ENCODE data around the gene STT3B.

STT3B gene

GRCh38 chr3:31551646-31552045 is 18.9 kb downstream of the STT3B start:
- no peak for DNase-seq (ENCODE audit: low spot score)

DNA sequence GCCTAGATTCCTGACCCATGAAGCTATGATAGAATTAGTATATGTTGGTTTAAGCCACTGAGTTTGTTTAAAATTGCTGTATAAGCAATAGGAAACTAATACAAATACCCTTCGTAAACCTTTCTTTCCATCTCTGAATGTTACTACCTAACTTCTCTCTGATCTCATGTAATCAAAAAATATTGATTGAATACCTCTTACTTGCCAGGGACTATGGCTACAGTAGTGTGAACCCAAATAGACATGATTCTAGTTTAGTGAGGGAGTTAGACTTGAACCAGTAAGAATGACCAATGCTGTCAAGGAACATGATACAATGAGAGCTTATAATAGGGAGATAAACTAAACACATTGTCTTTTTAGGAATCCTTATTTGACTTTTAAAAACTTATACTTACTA is 19.4 kb downstream of the STT3B start:
- DNase-seq (ENCODE audit: low spot score) = no peak

DNA sequence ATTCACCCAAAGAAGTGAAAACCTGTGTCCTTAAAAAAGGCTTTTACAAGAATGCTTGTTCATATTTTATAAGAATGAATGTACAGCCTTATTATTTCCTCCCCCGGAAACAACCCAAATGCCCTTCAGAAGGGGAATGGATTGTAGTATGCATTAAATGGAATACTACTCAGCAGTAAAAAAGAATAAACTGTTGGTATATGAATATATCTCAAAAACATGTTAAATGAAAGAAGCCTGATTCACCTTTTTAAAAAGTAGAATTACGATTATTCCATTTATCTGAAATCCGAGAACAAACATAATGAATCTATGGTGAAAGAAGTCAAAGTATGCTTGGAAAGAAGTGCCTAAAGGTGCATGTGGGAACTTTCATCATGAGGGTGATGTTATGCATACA is 20.5 kb downstream of the STT3B start:
- no peak for DNase-seq (ENCODE audit: low spot score)

DNA sequence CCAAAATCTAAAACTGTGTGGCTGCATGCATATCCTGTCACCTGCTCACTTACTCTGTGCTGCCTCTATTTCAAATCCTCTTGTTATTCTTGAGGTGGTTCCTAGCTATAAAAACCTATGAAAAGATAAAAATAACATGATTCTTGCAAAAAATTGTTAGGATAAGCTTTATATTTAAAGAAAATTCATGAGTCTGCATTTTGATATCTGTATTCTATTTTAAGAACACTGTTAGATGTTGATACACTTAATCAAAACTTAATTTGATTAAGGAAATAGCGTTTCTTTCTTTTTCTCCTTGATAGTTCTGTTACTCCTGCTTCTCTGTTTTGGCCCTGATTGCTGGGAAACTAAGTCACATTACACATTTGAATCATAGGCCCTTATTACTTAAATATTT is 22.5 kb downstream of the STT3B start:
- no peak for DNase-seq (ENCODE audit: low spot score)

GRCh38 chr3:31559872-31560534 is 27.3 kb downstream of the STT3B start:
- DNase-seq (ENCODE audit: low spot score) = no peak

GRCh38 chr3:31561891-31562290 is 29.2 kb downstream of the STT3B start:
- DNase-seq (ENCODE audit: low spot score) = no peak

GRCh38 chr3:31562525-31562924 is 29.8 kb downstream of the STT3B start:
- no peak for DNase-seq (ENCODE audit: low spot score)

DNA sequence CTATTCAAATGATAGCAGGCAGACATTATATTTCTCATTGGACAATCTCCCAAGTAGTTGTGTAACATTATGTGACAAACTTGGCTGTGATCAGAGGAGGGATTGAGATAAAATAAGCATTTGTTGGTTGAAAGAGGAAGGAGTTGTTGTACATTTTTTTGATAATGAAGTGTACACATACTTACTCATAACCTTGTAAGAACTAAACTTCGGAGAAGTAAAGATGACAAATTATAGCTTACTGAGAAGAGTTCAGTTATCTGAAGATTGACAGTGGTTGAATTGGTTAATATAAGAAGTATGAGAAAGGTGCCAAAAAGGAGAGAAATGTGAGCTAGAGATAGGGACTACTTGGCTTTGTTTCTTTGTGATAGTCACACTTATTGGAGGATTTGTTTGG is 32.6 kb downstream of the STT3B start:
- DNase-seq (ENCODE audit: low spot score) = no peak

DNA sequence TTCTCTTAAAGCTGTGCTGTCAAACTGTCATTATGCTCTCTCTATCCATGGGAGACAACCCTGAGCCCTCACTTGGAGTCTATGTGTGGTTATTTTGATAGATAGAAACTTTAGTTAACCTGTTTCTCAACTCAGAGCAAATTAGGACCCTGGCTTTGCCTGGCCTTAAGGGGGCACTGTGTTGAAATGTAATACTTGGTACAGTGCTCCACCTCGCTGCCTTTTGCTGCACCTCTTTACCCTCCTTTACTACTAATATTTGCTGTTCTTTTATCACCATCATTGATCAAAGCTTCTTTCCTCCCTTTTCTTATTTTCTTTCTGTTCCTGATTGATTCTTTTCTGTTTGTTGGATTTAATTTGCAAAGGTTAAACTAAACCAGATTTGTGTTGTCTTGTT is 34.3 kb downstream of the STT3B start:
- peak; percentile 65 for DNase-seq (ENCODE audit: low spot score)

DNA sequence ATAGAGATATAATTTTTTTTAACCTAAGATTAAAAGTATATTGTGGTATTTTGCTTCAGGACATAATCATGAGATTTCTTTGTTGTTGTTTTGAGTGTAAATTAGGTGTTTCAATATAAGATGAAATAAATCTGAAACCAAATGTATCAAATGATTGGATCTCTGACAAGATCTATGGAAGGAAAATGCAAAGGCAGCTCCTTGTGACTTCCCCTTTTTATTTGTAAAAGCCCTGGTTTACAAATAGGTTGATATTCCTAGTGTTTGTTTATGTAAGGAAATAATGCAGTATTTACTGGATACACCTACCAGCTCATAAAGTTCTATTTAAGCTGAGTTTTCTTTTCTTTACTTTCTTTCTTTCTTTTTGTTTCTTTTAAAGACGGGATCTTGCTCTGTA is 35.9 kb downstream of the STT3B start:
- DNase-seq (ENCODE audit: low spot score) = no peak

GRCh38 chr3:31571325-31571724 is 38.6 kb downstream of the STT3B start:
- no peak for DNase-seq (ENCODE audit: low spot score)

GRCh38 chr3:31572236-31573004 is 39.7 kb downstream of the STT3B start:
- DNase-seq (ENCODE audit: low spot score) = peak; percentile 45

DNA sequence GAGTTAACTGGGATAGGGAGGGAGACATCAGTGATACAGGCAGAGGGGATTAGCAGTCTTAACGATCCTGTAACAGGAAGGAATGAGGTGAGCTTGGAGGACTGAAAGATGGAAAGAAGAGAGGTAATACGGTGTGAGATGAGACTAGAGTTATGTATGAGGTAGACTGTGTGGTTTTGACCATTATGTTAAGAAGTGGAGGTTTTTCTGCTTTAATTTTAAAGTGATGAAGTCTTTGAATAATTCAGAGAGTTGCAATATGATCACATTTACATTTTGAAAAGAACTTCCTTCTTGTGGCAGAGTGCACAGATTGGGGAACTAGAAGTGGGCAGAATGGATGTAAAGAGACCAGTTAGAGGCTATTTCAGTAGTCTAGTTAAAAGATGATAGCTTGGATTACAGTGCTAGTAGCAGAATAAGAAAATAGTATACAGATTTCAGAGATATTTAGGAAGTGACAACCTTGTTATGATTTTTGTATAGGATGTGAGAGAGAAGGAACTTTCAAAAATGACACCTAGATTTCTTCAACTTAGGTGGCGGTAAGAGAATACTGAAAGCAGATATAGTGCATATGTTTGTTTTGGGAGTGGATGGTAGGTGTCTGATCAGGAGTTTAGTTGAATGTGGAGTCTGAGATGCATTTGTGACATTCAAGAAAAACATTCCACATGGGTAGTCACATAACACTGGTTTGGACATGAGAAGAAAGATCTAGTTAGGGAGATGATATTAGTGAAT is 40.5 kb downstream of the STT3B start:
- DNase-seq (ENCODE audit: low spot score) = peak; percentile 35

DNA sequence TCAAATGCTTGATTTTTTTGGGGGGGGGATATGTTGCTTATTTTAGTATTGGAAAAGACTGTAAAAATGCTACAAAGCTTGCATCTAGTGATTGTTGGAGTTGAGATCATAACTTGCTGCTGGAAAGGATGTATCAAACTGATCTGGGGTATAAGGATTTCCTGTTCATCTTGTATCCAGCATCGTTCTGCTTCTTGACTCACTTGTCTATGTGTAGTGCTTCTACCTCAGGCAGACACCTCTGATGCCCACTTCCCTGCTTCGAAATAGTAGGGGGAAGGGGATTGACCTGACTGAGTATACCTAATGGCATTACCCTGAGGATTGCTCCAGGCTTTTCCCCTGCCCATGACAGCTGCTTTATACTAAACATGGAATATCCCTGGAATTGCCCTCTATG is 42.7 kb downstream of the STT3B start:
- DNase-seq (ENCODE audit: low spot score) = no peak

- DNase-seq (ENCODE audit: low spot score) = no peak
Measured at GRCh38 chr3:31576521-31576920, 43.8 kb downstream of the STT3B start.

GRCh38 chr3:31577232-31577631 is 44.5 kb downstream of the STT3B start:
- no peak for DNase-seq (ENCODE audit: low spot score)

DNA sequence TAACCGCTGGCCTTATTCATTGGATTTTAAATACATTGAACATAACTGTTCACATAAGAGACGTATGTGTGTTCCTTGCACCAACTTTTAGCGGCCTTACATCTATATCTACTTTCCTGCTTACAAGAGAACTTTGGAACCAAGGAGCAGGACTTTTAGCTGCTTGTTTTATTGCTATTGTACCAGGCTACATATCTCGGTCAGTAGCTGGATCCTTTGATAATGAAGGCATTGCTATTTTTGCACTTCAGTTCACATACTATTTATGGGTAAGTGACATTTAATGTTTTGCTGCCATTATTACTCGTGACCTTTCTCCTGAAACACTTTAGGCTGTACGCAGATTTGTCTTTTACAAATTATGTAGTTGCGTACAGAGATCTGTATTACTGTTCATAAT is 47.1 kb downstream of the STT3B start:
- DNase-seq (ENCODE audit: low spot score) = no peak

- no peak for DNase-seq (ENCODE audit: low spot score)
Measured at GRCh38 chr3:31580645-31581044, 47.9 kb downstream of the STT3B start.

GRCh38 chr3:31581660-31582059 is 48.9 kb downstream of the STT3B start:
- DNase-seq (ENCODE audit: low spot score) = no peak

DNA sequence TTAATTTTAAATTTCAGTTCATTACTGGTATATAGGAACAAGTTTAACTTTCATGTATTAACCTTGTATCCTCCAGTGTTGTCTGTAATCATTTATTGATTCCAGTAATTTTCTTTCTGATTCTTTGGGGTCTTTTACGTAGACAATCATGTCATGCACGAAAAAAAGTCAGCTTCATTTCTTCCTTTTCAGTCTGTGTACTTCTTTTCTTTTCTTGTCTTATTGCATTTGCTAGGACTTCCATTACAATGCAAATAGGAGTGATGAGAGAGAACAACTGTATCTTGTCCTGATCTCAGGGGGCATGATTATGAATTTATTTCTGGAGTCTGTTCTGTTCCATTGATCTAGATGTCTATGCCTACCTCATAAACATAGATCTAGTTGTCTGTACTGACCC is 56.5 kb downstream of the STT3B start:
- no peak for DNase-seq (ENCODE audit: low spot score)

GRCh38 chr3:31590650-31591049 is 57.9 kb downstream of the STT3B start:
- no peak for DNase-seq (ENCODE audit: low spot score)

DNA sequence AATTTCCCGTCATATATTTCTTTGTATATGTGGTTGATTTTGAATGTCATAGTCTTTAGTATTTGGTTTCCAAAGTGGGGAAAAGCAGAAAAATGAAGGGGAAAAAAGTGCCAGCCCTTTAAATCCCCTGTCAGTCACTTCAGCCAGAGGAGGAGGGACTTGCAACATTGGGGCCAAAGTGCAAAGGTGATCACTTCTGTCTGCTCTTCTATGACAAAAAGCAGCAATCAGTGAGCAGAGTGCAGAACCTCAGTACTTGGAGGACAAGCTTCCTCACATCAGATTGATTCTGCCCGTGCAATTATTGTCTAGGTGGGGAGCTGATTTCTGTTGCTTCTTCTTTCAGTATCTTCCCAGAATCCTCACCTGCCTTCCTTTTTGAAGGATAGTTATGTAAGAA is 60.0 kb downstream of the STT3B start:
- no peak for DNase-seq (ENCODE audit: low spot score)

DNA sequence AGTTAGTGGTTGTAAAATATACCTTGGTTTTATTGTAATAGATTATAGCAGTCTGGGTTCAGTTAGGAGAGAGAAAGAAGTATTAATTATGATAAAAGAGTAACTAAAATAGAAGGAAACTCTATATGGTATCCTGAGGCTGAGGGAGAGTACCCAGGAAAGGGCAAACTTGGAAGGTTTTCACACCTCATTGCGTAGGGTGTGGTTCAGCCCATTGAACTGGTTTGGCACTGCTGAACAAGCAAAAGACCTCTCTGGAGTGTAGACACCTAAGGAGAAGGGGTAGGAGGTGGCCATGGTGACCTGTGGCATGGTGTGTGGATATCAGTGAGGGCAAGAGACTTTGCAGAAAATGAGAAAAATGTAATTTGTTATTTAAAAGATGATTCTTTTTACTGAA is 63.5 kb downstream of the STT3B start:
- no peak for DNase-seq (ENCODE audit: low spot score)
